ENCODE results near the gene HOXD3. TPM values are rescaled to one million over a fixed set of nuclear protein-coding genes. Genes with fewer than 3 reads are reported as not detected.

HOXD3 gene
- polyA plus RNA-seq, 2 of the 4 experiments (the other 2 are of a cell fraction), result 0.18 to 0.27 TPM

DNA sequence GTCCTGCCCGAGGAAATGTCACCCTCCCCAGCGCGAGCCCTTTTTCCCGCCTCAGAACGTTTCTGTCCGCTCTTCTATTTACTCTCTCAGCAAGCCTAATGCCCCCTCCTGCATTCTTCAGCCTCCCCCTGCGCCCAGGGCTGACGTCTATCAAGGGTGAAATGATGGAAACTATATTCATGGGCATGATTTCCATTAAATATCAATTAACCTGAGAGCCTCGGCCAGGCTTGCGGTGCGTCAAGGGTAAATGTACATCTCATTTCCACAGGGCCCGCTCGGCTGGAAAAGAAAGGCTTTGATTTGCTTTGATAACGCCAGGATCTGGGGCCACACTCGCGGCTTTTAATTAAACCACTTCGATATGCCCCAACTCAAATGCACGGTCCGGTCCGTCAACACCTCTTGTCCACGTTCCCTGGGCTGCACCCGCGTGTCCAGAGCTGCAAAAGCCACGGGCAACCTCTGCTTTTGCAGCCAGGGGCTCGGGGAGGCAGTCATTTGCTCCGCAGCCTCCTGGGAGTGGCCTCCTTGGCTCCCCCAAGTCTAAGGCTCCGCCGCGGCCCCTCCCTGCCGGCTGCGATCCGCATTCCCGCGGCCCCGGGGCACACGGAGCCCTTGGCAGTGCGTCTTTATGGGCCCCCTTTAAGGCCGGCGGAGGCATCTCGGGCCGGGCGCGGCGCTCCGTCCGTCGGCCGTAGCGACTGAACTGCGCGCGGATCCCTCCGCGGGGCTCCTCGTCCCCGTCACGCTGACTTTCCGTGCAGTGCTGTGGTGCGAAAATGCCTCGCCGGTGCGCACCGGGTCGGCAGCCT lies 27.9 kb upstream of the HOXD3 start, which contains the start of gene HOXD8:
HOXD8 (plus strand) TSS at position 724 of the 815 bp plus-strand sequence. CDS start 662 bp downstream, outside the sequence.
- Histone ChIP-seq H3K9me3 (no peaks in the 10 kb centered on the region), H3K4me3 (peak within 1 kb of the TSS; percentile 81), H3K4me1 (0 out of 3 replicates have a peak, but pooled peaks cover 3% of the 10 kb centered on the region), H3K27ac (peak within 1 kb of the TSS; percentile 88 to 94), H3K4me2 (peak within 1 kb of the TSS; percentile 85)
- ChIA-PET CTCF (interaction anchor here (1.0 to 9.5 kb wide), 7 partner anchors 11 to 1032 kb away, joined by 3 to 139 read pairs (median 28); no protein-coding TSS in a partner anchor), POLR2A (interaction anchor here (1.2 kb wide), 1 partner anchor 140 kb away, joined by 3 read pairs; the partner anchor contains the start of gene MTX2)
- FAIRE-seq, result no peak
- TF ChIP-seq BHLHE40 (IDR thresholded peaks at IDR 0.05; ENCODE audit: low read depth, low read length) (no peak), JUN (IDR thresholded peaks at IDR 0.05) (peak in 1 of 2 experiments; percentile 50; a peak in 2 of 5 replicates), CHD2 (IDR thresholded peaks at IDR 0.05; ENCODE audit: low read length, partially characterized antibody) (peak; percentile 58), ZFP36 (IDR thresholded peaks at IDR 0.05; ENCODE audit: borderline replicate concordance, partially characterized antibody) (no peak), HOXB13 (CRISPR knock-in tag; IDR thresholded peaks at IDR 0.05; ENCODE audit: low read depth) (no peak), CBX8 (IDR thresholded peaks at IDR 0.05) (no peak), CBX2 (IDR thresholded peaks at IDR 0.05; ENCODE audit: borderline replicate concordance, low read depth) (no peak), NFE2L2 (conservative IDR thresholded peaks at IDR 0.05; ENCODE audit: low read length) (no peak), POLR2AphosphoS2 (conservative IDR thresholded peaks at IDR 0.05; ENCODE audit: low read length) (no peak), RNF2 (IDR thresholded peaks at IDR 0.05; ENCODE audit: borderline replicate concordance, low read depth) (no peak), SMC3 (IDR thresholded peaks at IDR 0.05) (no peak), JUNB (IDR thresholded peaks at IDR 0.05) (no peak), POLR2A (IDR thresholded peaks at IDR 0.05; ENCODE audit: low read length) (peak; percentile 41), CEBPB (IDR thresholded peaks at IDR 0.05) (no peak), TP53 (CRISPR knock-in tag; IDR thresholded peaks at IDR 0.05) (no peak), EHMT2 (IDR thresholded peaks at IDR 0.05; ENCODE audit: low read depth) (no peak), NPAS2 (CRISPR knock-in tag; IDR thresholded peaks at IDR 0.05; ENCODE audit: borderline replicate concordance) (no peak)
- TF ChIP-seq, protein P1, sequence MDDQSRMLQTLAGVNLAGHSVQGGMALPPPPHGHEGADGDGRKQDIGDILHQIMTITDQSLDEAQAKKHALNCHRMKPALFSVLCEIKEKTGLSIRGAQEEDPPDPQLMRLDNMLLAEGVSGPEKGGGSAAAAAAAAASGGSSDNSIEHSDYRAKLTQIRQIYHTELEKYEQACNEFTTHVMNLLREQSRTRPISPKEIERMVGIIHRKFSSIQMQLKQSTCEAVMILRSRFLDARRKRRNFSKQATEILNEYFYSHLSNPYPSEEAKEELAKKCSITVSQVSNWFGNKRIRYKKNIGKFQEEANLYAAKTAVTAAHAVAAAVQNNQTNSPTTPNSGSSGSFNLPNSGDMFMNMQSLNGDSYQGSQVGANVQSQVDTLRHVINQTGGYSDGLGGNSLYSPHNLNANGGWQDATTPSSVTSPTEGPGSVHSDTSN (IDR thresholded peaks at IDR 0.05), result peak; percentile 91
- TF ChIP-seq, protein P2, sequence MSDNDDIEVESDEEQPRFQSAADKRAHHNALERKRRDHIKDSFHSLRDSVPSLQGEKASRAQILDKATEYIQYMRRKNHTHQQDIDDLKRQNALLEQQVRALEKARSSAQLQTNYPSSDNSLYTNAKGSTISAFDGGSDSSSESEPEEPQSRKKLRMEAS (IDR thresholded peaks at IDR 0.05), result peak; percentile 77
- TF ChIP-seq, protein P3, sequence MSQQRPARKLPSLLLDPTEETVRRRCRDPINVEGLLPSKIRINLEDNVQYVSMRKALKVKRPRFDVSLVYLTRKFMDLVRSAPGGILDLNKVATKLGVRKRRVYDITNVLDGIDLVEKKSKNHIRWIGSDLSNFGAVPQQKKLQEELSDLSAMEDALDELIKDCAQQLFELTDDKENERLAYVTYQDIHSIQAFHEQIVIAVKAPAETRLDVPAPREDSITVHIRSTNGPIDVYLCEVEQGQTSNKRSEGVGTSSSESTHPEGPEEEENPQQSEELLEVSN (IDR thresholded peaks at IDR 0.05; ENCODE audit: borderline replicate concordance, low read depth), result peak; percentile 74
- peak; percentile 65 to 73 for ATAC-seq
- peak; percentile 38 to 85 for DNase-seq (ENCODE audit: low read depth in 1 of 2, low spot score in 1 of 2)
- 67% methylated on average over 33 of the region's 64 CpGs for WGBS (ENCODE audit: missing lambda C conversion rate)

DNA sequence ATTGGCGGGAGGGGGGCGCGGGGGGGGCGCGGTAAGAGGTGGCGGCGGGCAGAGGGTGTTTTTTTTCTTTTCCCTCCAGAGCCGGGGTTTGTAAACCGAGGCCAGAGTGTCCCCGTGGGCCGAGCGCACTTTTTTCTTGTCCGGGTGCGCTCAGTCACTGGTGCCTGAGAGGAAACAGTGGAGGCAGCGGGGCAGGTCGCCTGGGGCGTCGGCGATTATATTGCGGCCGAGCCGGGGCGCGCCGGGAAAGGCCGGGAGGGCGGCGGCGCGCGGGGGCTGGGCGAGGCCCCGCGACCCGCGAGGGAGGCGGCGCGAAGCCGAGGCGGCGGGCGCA lies 27.3 kb upstream of the HOXD3 start:
- peak overlapping the region; percentile 85 for H3K4me2 ChIP-seq
- H3K4me3 ChIP-seq, result peak overlapping the region; percentile 81
- H3K4me1 ChIP-seq, result peaks cover 3% of the 10 kb centered on the region; the same call in 1 of the 3 replicates
- no peaks in the 10 kb centered on the region for H3K9me3 ChIP-seq
- ATAC-seq (peak in 1 of 2 experiments; percentile 52; a peak in 4 of 6 replicates), DNase-seq (ENCODE audit: low read depth in 1 of 2, low spot score in 1 of 2) (no peak), FAIRE-seq (no peak)
- peak overlapping the region; percentile 88 to 94 for H3K27ac ChIP-seq
- TF ChIP-seq RFX5 (IDR thresholded peaks at IDR 0.05) (no peak), ZNF302 (CRISPR knock-in tag; IDR thresholded peaks at IDR 0.05) (no peak)
- ChIA-PET POLR2A (interaction anchor here (1.2 kb wide), 1 partner anchor 140 kb away, joined by 3 read pairs; the partner anchor contains the start of gene MTX2), CTCF (interaction anchor here (1.0 to 9.5 kb wide), 7 partner anchors 8 to 685 kb away, joined by 3 to 139 read pairs (median 6); no protein-coding TSS in a partner anchor)
- WGBS (ENCODE audit: missing lambda C conversion rate), result 60% methylated on average over 37 of the region's 43 CpGs

Measured in A549 (cell line).